HepG2 (cell line): ENCODE results near the gene USP2. TPM values are rescaled to one million over a fixed set of nuclear protein-coding genes. Genes with fewer than 3 reads are reported as not detected.

Source experiments
- CCAR2 ChIP-seq: fragments of 200-400 bp; formaldehyde crosslinking; optimal IDR thresholded peaks from 2 replicates; pipeline ENCODE3; 2018; ENCODE audit warnings: low read depth, mild to moderate bottlenecking, low read length, moderate library complexity
- CENPBD1 ChIP-seq: sonication (generic); formaldehyde crosslinking; IDR thresholded peaks from 2 replicates; pipeline ENCODE4 v1.8.0; 2022; ENCODE audit warnings: missing genetic modification reagents, low read depth, mild to moderate bottlenecking, borderline replicate concordance
- KMT2B ChIP-seq: IDR thresholded peaks from 2 replicates; pipeline ENCODE4 v1.6.1; 2016; ENCODE audit warnings: missing genetic modification reagents, missing compliant biosample characterization
- MED1 ChIP-seq: sonication (generic); formaldehyde crosslinking; IDR thresholded peaks from 2 replicates; pipeline ENCODE4 v1.4.0; 2020; ENCODE audit warnings: missing genetic modification reagents
- MIXL1 ChIP-seq: IDR thresholded peaks from 2 replicates; pipeline ENCODE4 v1.6.1; 2016
- MXI1 ChIP-seq: IDR thresholded peaks from 3 replicates; pipeline ENCODE4 v1.6.1; 2012; ENCODE audit warnings: low read depth, low read length, inconsistent platforms, borderline replicate concordance
- PCBP2 ChIP-seq: fragments of 200-400 bp; formaldehyde crosslinking; optimal IDR thresholded peaks from 2 replicates; pipeline ENCODE3; 2018; ENCODE audit warnings: low read length, low read depth; ENCODE audit not compliant: poor library complexity, severe bottlenecking
- PHF5A ChIP-seq: IDR thresholded peaks from one replicate; pipeline ENCODE4 v1.6.1; 2018; ENCODE audit warnings: low read depth, missing genetic modification reagents; ENCODE audit not compliant: unreplicated experiment
- RFX3 ChIP-seq: IDR thresholded peaks from 2 replicates; pipeline ENCODE4 v1.6.1; 2016; ENCODE audit warnings: missing biosample characterization, missing genetic modification reagents
- RXRB ChIP-seq: IDR thresholded peaks from 2 replicates; pipeline ENCODE4 v1.6.1; 2016; ENCODE audit warnings: borderline replicate concordance, missing genetic modification reagents, missing compliant biosample characterization
- SMAD1 ChIP-seq: sonication (generic); formaldehyde crosslinking; IDR thresholded peaks from 2 replicates; pipeline ENCODE4 v1.4.0; 2020; ENCODE audit warnings: missing genetic modification reagents, low read depth, mild to moderate bottlenecking, borderline replicate concordance
- SMC3 ChIP-seq: IDR thresholded peaks from 2 replicates; pipeline ENCODE4 v1.6.1; 2011; ENCODE audit warnings: low read length, improper control_type of control experiment
- TRIM22 ChIP-seq: fragments of 450-650 bp; IDR thresholded peaks from 2 replicates; pipeline ENCODE4 v1.6.1; 2017
- U2AF1 ChIP-seq: fragments of 200-400 bp; formaldehyde crosslinking; optimal IDR thresholded peaks from 2 replicates; pipeline ENCODE3; 2017; ENCODE audit warnings: mild to moderate bottlenecking, low read depth, low read length
- XBP1 ChIP-seq: sonication (generic); formaldehyde crosslinking; IDR thresholded peaks from 2 replicates; pipeline ENCODE4 v1.5.0; 2020; ENCODE audit warnings: missing genetic modification reagents
- YEATS2 ChIP-seq: sonication (generic); formaldehyde crosslinking; IDR thresholded peaks from 2 replicates; pipeline ENCODE4 v1.4.0; 2020; ENCODE audit warnings: missing genetic modification reagents, borderline replicate concordance
- ZBTB49 ChIP-seq: sonication (generic); formaldehyde crosslinking; IDR thresholded peaks from 2 replicates; pipeline ENCODE4 v1.4.0; 2020; ENCODE audit warnings: missing genetic modification reagents, borderline replicate concordance
- ZNF816 ChIP-seq: sonication (generic); formaldehyde crosslinking; IDR thresholded peaks from 2 replicates; pipeline ENCODE4 v1.8.0; 2022; ENCODE audit warnings: missing genetic modification reagents, mild to moderate bottlenecking, borderline replicate concordance
- polyA plus RNA-seq, 8 experiments: library from polyadenylated mRNA; depleted of rRNA in 3 of 8; stranded (reverse) in 7 of 8; unstranded in 1 of 8; fragments of >200 nt; fragmentation: Illumina TruSeq in 4 of 8; extraction: Trizol in 4 of 8; gene quantifications; 2 replicates each; pipeline versions ENCODE4 v1.2.1 to v1.2.3, GENCODE V29; 2011 to 2016; ENCODE audit warnings: low read depth in 4 of 8, missing spikeins in 1 of 8, mixed read lengths in 1 of 8; ENCODE audit not compliant: insufficient read depth in 1 of 8
- total RNA-seq, 5 experiments: library from RNA; depleted of rRNA; stranded (reverse); fragments of >200 nt; fragmentation: Illumina TruSeq; extraction: Trizol; gene quantifications; 2 replicates each; pipeline ENCODE4 v1.2.3, GENCODE V29; 2016; ENCODE audit warnings: low read depth in 1 of 5
- TF ChIP-seq, protein P1 (sequence below): sonication (generic); formaldehyde crosslinking; IDR thresholded peaks from 2 replicates; pipeline ENCODE4 v1.5.1; 2020; ENCODE audit warnings: missing genetic modification reagents, mild to moderate bottlenecking, borderline replicate concordance

Gene USP2
- total and polyA plus RNA-seq, 2 of the 13 experiments (the other 11 are each of a cell fraction or from before 2014, with no cell fraction given) = 2.5 to 6.0 TPM

DNA sequence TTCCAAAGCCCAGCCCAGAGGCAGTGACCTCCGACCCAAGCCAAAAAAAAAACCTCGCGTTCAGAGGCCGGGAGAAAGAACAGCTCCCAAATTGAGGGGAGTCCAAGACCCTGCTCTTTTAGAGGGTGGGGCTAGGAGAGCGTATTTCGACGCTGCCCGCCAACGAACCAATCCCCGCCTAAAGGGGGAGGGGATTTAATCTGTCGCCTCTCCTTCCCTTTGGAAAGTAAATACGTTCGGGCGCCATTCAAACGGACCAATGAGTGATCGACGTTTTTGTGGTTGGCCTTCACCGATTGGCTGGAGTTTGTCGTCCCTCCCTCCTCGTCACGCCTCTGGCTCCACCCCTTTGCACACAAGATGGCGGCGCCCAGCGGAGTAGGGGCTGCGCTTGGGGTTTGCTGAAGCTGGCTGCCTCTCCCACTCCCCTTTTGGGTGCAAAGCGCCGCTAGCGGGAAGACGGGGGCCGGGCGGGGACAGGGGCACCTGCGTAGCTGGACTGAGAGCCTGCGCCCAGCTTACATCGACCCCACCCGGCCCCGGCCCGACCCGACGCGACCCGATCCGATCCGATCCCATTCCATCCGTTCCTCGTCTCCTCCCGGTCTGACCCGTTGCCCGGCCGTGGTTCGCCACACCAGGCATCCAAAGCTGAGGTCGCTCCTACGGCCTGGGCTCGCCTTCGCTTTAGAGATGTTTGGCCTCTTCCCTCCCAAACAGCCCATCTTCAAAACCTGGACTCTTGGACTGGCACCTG, 47.1 kb downstream of the USP2 start, which contains the start of gene RNF26 (continued):
- TF ChIP-seq PCBP2 = no peak
- no peak for TF ChIP-seq CCAR2
- TF ChIP-seq ZBTB49 (CRISPR knock-in tag) = no peak
- TF ChIP-seq ZNF816 (CRISPR knock-in tag) = no peak
- TF ChIP-seq SMC3 = no peak
- no peak for TF ChIP-seq MIXL1
- peak; percentile 73; the same call in 1 of the 2 replicates for TF ChIP-seq YEATS2 (CRISPR knock-in tag)
- peak; percentile 72; the same call in 1 of the 3 replicates for TF ChIP-seq MXI1
- TF ChIP-seq RFX3 (CRISPR knock-in tag) = no peak
- TF ChIP-seq TRIM22 = no peak
- no peak for TF ChIP-seq PHF5A (CRISPR knock-in tag)
- TF ChIP-seq CENPBD1 (CRISPR knock-in tag) = no peak
- TF ChIP-seq SMAD1 (CRISPR knock-in tag) = no peak
- peak; percentile 47 for TF ChIP-seq MED1 (CRISPR knock-in tag)
- 0 out of 2 replicates have a peak, but pooled peaks have one; percentile 14 for TF ChIP-seq RXRB (CRISPR knock-in tag)
- TF ChIP-seq, protein P1, sequence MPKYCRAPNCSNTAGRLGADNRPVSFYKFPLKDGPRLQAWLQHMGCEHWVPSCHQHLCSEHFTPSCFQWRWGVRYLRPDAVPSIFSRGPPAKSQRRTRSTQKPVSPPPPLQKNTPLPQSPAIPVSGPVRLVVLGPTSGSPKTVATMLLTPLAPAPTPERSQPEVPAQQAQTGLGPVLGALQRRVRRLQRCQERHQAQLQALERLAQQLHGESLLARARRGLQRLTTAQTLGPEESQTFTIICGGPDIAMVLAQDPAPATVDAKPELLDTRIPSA (CRISPR knock-in tag) = no peak
- no peak for TF ChIP-seq XBP1 (CRISPR knock-in tag)
- TF ChIP-seq U2AF1 = no peak
- TF ChIP-seq KMT2B = 0 out of 2 replicates have a peak, but pooled peaks have one; percentile 48
